HepG2 (cell line): ENCODE measurements around the gene MACROD2. TPM values are rescaled to one million over a fixed set of nuclear protein-coding genes. Genes with fewer than 3 reads are reported as not detected.
A peak's percentile ranks its signal among the peaks of the same experiment; 100 is the strongest.

Experiments
- AKNA ChIP-seq: sonication (generic); formaldehyde crosslinking; IDR thresholded peaks from 2 replicates; pipeline ENCODE4 v1.4.0; 2020; ENCODE audit warnings: missing genetic modification reagents, borderline replicate concordance
- CCDC6 ChIP-seq: sonication (generic); formaldehyde crosslinking; IDR thresholded peaks from 2 replicates; pipeline ENCODE4 v1.8.1; 2022; ENCODE audit warnings: mild to moderate bottlenecking, missing genetic modification reagents, moderate library complexity
- FOSL1 ChIP-seq: sonication (generic); formaldehyde crosslinking; IDR thresholded peaks from 2 replicates; pipeline ENCODE4 v1.9.0; 2021; ENCODE audit warnings: missing genetic modification reagents, borderline replicate concordance
- FOXO1 ChIP-seq: sonication (generic); formaldehyde crosslinking; IDR thresholded peaks from 2 replicates; pipeline ENCODE4 v1.4.0; 2020; ENCODE audit warnings: missing genetic modification reagents
- GATA4 ChIP-seq: sonication (generic); IDR thresholded peaks from 2 replicates; pipeline ENCODE4 v1.6.1; 2016; ENCODE audit warnings: antibody characterized with exemption, low read depth, borderline replicate concordance
- KAT8 ChIP-seq: IDR thresholded peaks from 2 replicates; pipeline ENCODE4 v1.6.1; 2016; ENCODE audit warnings: missing genetic modification reagents, missing compliant biosample characterization
- MLLT10 ChIP-seq: sonication (generic); formaldehyde crosslinking; IDR thresholded peaks from 2 replicates; pipeline ENCODE4 v1.4.0; 2020; ENCODE audit warnings: missing genetic modification reagents
- PAWR ChIP-seq: sonication (generic); formaldehyde crosslinking; IDR thresholded peaks from 2 replicates; pipeline ENCODE4 v1.4.0; 2020; ENCODE audit warnings: missing genetic modification reagents, mild to moderate bottlenecking, borderline replicate concordance
- SMC3 ChIP-seq: IDR thresholded peaks from 2 replicates; pipeline ENCODE4 v1.6.1; 2011; ENCODE audit warnings: low read length, improper control_type of control experiment
- SRF ChIP-seq: IDR thresholded peaks from 2 replicates; pipeline ENCODE4 v1.6.1; 2011; ENCODE audit warnings: mild to moderate bottlenecking, low read depth, low read length, moderate library complexity
- SYNCRIP ChIP-seq: fragments of 200-400 bp; formaldehyde crosslinking; IDR thresholded peaks from 2 replicates; pipeline ENCODE4 v1.6.1; 2018; ENCODE audit warnings: mild to moderate bottlenecking, low read depth, low read length; ENCODE audit not compliant: insufficient read depth
- ZBTB25 ChIP-seq: IDR thresholded peaks from 2 replicates; pipeline ENCODE4 v1.6.1; 2018; ENCODE audit warnings: missing genetic modification reagents
- ZMYM2 ChIP-seq: sonication (generic); formaldehyde crosslinking; IDR thresholded peaks from 2 replicates; pipeline ENCODE4 v1.8.0; 2022; ENCODE audit warnings: mild to moderate bottlenecking, missing genetic modification reagents
- ZNF124 ChIP-seq: sonication (generic); formaldehyde crosslinking; IDR thresholded peaks from 2 replicates; pipeline ENCODE4 v1.4.0; 2020; ENCODE audit warnings: missing genetic modification reagents
- ZNF331 ChIP-seq: sonication (generic); formaldehyde crosslinking; IDR thresholded peaks from 2 replicates; pipeline ENCODE4 v1.4.0; 2020; ENCODE audit warnings: missing genetic modification reagents
- ZNF546 ChIP-seq: sonication (generic); formaldehyde crosslinking; conservative IDR thresholded peaks from 2 replicates; pipeline ENCODE4 v1.8.1; 2023; ENCODE audit warnings: mild to moderate bottlenecking, missing genetic modification reagents
- ZNF558 ChIP-seq: sonication (generic); formaldehyde crosslinking; IDR thresholded peaks from 2 replicates; pipeline ENCODE4 v1.9.0; 2022; ENCODE audit warnings: mild to moderate bottlenecking, missing genetic modification reagents, borderline replicate concordance
- ZNF709 ChIP-seq: sonication (generic); formaldehyde crosslinking; IDR thresholded peaks from 2 replicates; pipeline ENCODE4 v1.5.0; 2020; ENCODE audit warnings: mild to moderate bottlenecking, missing genetic modification reagents
- ZNF788 ChIP-seq: sonication (generic); formaldehyde crosslinking; IDR thresholded peaks from 2 replicates; pipeline ENCODE4 v1.5.0; 2020; ENCODE audit warnings: mild to moderate bottlenecking, missing genetic modification reagents, borderline replicate concordance
- ZNF878 ChIP-seq: sonication (generic); formaldehyde crosslinking; IDR thresholded peaks from 2 replicates; pipeline ENCODE4 v1.8.1; 2023; ENCODE audit warnings: mild to moderate bottlenecking, missing genetic modification reagents, moderate library complexity
- polyA plus RNA-seq, 8 experiments: library from polyadenylated mRNA; depleted of rRNA in 3 of 8; stranded (reverse) in 7 of 8; unstranded in 1 of 8; fragments of >200 nt; fragmentation: Illumina TruSeq in 4 of 8; extraction: Trizol in 4 of 8; gene quantifications; 2 replicates each; pipeline versions ENCODE4 v1.2.1 to v1.2.3, GENCODE V29; 2011 to 2016; ENCODE audit warnings: low read depth in 4 of 8, missing spikeins in 1 of 8, mixed read lengths in 1 of 8; ENCODE audit not compliant: insufficient read depth in 1 of 8
- total RNA-seq, 5 experiments: library from RNA; depleted of rRNA; stranded (reverse); fragments of >200 nt; fragmentation: Illumina TruSeq; extraction: Trizol; gene quantifications; 2 replicates each; pipeline ENCODE4 v1.2.3, GENCODE V29; 2016; ENCODE audit warnings: low read depth in 1 of 5
- TF ChIP-seq, protein P1 (sequence below): IDR thresholded peaks from 2 replicates; pipeline ENCODE4 v1.6.1; 2016; ENCODE audit warnings: missing biosample characterization, missing genetic modification reagents, low read depth
- TF ChIP-seq, protein P2 (sequence below): sonication (generic); formaldehyde crosslinking; IDR thresholded peaks from 2 replicates; pipeline ENCODE4 v1.5.0; 2020; ENCODE audit warnings: missing genetic modification reagents, mild to moderate bottlenecking, borderline replicate concordance

Gene MACROD2
- total and polyA plus RNA-seq, 2 of the 13 experiments (the other 11 are each of a cell fraction or from before 2014, with no cell fraction given): 0.13 to 0.51 TPM

DNA sequence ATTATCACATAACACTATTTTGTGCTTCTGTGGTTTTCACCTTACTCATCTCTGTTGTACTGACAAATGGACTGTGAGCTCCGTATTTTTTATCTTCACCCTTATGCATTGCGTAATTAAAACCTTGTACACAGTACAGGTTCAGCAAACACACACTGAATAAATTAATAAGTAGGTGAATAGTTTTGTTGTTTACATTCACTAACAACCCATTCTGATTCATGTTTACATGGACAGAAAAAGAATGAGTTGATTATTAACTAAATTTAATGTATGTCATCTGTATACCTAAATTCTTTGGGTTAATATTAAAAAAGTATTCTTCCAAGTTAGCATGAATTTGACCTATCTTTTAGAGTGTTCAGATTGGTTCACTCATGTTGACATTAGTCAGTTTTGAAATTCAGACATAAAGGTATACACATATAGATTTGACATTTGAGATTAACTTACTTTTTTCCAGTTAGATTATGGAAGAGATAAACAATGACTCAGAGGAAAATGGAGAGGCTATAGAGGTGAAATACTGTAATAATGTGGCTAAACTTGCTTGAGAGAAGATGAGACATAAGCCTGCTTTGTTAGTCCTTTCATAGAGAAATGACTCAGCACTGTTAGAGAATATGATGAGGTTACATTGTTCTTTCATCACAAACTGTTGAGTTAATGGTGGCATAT lies 883.8 kb downstream of the MACROD2 start (continued):
- no peak for TF ChIP-seq SMC3
- 0 out of 2 replicates have a peak, but pooled peaks have one; percentile 24 for TF ChIP-seq ZNF331 (CRISPR knock-in tag)
- TF ChIP-seq ZNF878: no peak
- no peak for TF ChIP-seq FOSL1 (CRISPR knock-in tag)
- TF ChIP-seq GATA4: peak; percentile 57; the same call in 1 of the 2 replicates
- no peak for TF ChIP-seq PAWR (CRISPR knock-in tag)
- TF ChIP-seq ZNF788: no peak
- TF ChIP-seq CCDC6 (CRISPR knock-in tag): no peak
- TF ChIP-seq SYNCRIP: no peak
- TF ChIP-seq ZNF124 (CRISPR knock-in tag): no peak
- TF ChIP-seq ZNF709: no peak
- TF ChIP-seq, protein P1, sequence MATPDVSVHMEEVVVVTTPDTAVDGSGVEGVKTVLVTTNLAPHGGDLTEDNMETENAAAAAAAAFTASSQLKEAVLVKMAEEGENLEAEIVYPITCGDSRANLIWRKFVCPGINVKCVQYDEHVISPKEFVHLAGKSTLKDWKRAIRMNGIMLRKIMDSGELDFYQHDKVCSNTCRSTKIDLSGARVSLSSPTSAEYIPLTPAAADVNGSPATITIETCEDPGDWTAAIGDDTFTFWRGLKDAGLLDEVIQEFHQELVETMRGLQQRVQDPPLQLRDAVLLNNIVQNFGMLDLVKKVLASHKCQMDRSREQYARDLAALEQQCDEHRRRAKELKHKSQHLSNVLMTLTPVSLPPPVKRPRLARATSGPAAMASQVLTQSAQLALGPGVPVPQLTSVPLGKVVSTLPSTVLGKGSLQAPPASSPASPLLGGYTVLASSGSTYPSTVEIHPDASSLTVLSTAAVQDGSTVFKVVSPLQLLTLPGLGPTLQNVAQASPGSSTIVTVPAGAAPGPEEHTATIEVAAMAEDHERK (CRISPR knock-in tag): no peak
- TF ChIP-seq MLLT10 (CRISPR knock-in tag): no peak
- TF ChIP-seq FOXO1 (CRISPR knock-in tag): no peak; the same call in 1 of the 2 replicates
- no peak for TF ChIP-seq ZNF546
- TF ChIP-seq, protein P2, sequence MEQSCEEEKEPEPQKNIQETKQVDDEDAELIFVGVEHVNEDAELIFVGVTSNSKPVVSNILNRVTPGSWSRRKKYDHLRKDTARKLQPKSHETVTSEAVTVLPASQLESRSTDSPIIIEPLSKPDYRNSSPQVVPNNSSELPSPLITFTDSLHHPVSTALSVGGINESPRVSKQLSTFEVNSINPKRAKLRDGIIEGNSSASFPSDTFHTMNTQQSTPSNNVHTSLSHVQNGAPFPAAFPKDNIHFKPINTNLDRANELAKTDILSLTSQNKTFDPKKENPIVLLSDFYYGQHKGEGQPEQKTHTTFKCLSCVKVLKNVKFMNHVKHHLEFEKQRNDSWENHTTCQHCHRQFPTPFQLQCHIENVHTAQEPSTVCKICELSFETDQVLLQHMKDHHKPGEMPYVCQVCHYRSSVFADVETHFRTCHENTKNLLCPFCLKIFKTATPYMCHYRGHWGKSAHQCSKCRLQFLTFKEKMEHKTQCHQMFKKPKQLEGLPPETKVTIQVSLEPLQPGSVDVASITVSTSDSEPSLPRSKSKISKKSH: no peak
- TF ChIP-seq SRF: no peak
- peak; percentile 67 for TF ChIP-seq ZBTB25
- no peak for TF ChIP-seq ZMYM2 (CRISPR knock-in tag)
- TF ChIP-seq AKNA (CRISPR knock-in tag): no peak
- peak; percentile 45 for TF ChIP-seq KAT8 (CRISPR knock-in tag)
- no peak for TF ChIP-seq ZNF558 (CRISPR knock-in tag)
